Ureter (tissue), 1 donor: Measurements from ENCODE around the gene ZBTB17. TPM values are rescaled to one million over a fixed set of nuclear protein-coding genes. Genes with fewer than 3 reads are reported as not detected.
"Not testable (repeated sequence)": the region's sequence is repeated elsewhere in the genome, so short reads cannot be mapped to it uniquely, and the experiment has no call there.

Experiments
- DNase-seq: peaks from one replicate; pipeline ENCODE4 v3.0.0-alpha.2; 2020; ENCODE audit warnings: low spot score
- total RNA-seq: library from RNA; stranded (reverse); gene quantifications from one replicate; pipeline ENCODE4 v1.2.4, GENCODE V29; 2023
- donor health status: DM: yes; HTN: yes; CAD: no.

The ZBTB17 gene
- total RNA-seq, 1 donor from 2014 or later, result 44.4 TPM

DNA sequence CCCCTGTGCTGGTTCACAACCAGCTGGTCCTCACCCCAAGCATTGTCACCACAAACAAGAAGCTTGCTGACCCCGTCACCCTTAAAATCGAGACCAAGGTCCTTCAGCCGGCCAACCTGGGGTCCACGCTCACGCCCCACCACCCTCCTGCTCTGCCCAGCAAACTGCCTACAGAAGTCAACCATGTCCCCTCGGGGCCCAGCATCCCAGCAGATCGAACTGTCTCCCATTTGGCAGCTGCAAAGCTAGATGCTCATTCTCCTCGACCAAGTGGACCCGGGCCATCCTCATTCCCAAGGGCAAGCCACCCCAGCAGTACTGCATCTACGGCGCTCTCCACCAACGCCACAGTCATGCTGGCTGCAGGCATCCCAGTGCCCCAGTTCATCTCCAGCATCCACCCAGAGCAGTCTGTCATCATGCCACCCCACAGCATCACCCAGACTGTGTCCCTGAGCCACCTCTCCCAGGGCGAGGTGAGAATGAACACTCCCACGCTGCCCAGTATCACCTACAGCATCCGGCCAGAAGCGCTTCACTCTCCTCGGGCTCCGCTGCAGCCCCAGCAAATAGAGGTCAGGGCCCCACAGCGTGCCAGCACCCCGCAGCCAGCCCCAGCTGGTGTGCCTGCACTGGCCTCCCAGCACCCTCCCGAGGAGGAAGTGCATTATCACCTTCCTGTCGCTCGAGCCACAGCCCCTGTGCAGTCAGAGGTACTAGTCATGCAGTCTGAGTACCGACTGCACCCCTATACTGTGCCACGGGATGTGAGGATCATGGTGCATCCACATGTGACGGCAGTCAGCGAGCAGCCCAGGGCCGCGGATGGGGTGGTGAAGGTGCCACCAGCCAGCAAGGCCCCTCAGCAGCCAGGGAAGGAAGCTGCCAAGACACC lies 40.6 kb downstream of the ZBTB17 start:
- DNase-seq, result no peak

DNA sequence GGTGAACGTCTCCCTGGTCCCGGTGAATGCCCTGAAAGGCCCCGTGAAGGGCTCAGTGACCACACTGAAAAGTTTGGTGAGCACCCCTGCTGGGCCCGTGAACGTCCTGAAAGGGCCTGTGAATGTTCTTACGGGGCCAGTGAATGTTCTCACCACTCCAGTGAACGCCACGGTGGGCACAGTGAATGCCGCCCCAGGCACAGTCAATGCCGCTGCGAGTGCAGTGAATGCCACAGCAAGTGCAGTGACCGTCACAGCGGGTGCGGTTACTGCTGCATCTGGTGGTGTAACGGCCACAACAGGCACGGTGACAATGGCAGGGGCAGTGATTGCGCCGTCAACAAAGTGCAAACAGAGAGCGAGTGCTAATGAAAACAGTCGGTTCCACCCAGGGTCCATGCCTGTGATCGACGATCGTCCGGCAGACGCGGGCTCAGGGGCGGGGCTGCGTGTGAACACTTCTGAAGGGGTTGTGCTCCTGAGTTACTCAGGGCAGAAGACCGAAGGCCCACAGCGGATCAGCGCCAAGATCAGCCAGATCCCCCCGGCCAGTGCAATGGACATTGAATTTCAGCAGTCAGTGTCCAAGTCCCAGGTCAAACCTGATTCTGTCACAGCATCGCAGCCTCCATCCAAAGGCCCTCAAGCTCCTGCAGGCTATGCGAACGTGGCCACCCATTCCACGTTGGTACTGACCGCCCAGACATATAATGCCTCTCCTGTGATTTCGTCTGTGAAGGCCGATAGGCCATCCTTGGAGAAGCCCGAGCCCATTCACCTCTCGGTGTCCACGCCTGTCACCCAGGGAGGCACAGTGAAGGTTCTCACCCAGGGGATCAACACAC lies 41.5 kb downstream of the ZBTB17 start:
- DNase-seq, result no peak

DNA sequence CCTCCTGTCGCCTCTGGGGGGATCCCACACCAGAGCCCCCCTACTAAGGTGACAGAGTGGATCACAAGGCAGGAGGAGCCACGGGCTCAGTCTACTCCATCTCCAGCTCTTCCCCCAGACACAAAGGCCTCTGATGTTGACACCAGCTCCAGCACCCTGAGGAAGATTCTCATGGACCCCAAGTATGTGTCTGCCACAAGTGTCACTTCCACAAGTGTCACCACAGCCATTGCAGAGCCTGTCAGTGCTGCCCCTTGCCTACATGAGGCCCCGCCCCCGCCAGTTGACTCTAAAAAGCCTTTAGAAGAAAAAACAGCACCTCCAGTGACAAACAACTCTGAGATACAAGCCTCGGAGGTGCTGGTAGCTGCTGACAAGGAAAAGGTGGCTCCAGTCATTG lies 42.2 kb downstream of the ZBTB17 start:
- DNase-seq, result no peak

DNA sequence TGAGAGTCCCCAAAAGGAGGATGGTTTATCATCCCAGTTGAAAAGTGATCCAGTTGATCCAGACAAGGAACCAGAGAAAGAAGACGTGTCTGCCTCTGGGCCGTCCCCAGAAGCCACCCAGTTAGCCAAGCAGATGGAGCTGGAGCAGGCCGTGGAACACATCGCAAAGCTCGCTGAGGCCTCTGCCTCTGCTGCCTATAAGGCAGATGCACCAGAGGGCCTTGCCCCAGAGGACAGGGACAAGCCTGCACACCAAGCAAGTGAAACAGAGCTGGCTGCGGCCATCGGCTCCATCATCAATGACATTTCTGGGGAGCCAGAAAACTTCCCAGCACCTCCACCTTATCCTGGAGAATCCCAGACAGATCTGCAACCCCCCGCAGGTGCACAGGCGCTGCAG lies 43.3 kb downstream of the ZBTB17 start:
- DNase-seq, result no peak

DNA sequence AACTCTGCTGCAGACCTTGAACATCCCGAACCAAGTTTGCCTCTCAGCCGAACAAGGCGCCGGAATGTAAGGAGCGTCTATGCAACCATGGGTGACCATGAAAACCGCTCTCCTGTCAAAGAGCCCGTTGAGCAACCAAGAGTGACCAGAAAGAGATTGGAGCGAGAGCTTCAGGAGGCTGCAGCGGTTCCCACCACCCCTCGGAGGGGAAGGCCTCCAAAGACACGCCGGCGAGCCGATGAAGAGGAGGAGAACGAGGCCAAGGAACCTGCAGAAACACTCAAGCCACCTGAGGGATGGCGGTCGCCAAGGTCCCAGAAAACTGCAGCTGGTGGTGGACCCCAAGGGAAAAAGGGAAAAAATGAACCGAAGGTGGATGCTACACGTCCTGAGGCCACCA lies 44.0 kb downstream of the ZBTB17 start:
- no peak for DNase-seq

DNA sequence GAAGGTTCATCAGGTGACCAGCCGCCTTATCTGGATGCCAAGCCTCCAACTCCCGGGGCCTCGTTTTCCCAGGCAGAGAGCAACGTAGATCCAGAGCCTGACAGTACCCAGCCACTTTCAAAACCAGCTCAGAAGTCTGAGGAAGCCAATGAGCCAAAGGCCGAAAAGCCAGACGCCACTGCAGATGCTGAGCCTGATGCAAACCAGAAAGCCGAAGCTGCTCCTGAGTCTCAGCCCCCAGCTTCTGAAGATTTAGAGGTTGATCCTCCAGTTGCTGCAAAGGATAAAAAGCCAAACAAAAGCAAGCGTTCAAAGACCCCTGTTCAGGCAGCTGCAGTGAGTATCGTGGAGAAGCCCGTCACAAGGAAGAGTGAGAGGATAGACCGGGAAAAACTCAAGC lies 44.5 kb downstream of the ZBTB17 start:
- no peak for DNase-seq

DNA sequence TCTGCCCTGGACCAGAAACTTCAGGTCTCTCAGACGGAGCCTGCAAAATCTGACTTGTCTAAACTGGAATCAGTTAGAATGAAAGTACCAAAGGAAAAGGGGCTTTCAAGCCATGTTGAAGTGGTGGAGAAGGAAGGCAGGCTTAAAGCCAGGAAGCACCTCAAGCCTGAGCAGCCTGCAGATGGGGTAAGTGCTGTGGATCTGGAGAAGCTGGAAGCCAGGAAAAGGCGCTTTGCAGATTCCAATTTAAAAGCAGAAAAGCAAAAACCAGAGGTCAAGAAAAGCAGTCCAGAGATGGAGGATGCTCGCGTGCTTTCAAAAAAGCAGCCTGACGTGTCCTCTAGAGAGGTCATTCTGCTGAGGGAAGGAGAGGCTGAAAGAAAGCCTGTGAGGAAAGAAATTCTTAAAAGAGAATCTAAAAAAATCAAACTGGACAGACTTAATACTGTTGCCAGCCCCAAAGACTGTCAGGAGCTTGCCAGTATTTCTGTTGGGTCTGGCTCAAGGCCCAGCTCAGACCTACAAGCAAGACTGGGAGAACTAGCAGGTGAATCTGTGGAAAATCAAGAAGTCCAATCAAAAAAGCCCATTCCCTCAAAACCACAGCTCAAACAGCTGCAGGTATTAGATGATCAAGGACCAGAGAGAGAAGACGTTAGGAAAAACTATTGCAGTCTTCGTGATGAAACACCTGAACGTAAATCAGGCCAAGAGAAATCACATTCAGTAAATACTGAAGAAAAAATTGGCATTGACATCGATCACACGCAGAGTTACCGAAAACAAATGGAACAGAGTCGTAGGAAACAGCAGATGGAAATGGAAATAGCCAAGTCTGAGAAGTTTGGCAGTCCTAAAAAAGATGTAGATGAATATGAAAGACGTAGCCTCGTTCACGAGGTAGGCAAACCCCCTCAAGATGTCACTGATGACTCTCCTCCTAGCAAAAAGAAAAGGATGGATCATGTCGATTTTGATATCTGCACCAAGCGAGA lies 46.6 kb downstream of the ZBTB17 start:
- no peak for DNase-seq

DNA sequence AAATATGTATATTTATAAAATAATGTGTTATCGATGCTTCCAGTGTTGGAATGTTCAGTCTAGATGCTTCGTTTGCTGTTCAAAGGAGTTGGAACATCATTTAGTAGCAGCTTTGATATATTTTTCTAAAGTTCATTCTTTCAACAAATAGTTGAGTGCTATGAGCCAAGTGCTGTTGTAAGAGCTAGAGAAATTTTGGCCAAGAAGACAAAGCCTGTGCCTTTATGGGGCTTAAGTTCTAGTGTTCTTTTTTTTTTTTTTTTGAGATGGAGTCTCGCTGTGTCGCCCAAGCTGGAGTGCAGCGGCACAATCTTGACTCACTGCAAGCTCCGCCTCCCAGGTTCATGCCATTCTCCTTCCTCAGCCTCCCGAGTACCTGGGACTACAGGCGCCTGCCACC lies 49.5 kb downstream of the ZBTB17 start:
- not testable (repeated sequence) for DNase-seq

DNA sequence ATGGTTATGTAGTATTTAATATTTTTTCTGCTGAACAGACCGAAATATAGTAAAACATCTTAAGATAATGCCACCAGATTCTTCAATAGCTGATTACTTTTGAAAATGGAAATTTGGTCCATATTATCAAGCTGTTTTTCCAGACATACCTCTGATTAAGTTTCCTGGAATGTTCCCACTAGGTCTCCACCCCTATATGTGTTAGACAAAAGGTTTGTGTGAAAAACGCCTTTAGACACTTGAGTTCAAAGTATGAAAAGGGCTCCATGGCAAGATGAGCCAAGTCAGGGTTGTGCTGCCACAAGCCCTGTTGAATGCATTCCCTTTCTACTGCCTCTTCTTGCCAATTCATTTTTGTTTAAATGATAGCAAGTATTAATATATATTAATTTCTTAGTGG lies 52.7 kb downstream of the ZBTB17 start:
- no peak for DNase-seq

DNA sequence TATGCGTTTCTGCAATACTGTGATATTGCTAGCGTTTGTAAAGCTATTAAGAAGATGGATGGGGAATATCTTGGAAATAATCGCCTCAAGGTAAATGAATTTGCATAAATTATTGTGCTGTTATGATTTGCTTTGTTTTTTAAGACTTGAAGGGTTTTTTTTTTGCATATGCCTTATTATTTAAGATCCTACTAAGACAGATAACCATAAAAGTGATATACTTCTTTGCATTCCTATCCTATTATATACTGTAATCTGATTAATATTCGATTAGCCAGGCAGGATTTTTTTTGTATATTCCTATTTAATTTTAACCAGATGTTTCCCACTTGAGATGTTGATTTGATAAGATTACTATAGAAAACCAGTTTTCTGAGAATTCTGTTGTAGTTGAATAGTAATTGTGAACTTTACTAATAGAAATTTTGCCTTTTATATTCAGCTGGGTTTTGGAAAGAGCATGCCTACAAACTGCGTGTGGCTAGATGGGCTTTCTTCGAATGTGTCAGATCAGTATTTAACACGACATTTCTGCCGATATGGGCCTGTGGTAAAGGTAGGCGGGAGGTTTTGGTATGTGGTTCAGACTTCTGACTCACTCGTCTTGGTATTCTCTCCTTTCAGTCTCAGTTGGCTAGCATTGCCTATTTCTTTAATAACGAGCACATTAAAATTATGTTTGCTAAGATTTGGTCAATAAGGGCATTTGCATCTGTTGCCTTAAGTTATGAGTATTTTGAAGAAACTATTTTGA lies 56.8 kb downstream of the ZBTB17 start:
- DNase-seq, result no peak

DNA sequence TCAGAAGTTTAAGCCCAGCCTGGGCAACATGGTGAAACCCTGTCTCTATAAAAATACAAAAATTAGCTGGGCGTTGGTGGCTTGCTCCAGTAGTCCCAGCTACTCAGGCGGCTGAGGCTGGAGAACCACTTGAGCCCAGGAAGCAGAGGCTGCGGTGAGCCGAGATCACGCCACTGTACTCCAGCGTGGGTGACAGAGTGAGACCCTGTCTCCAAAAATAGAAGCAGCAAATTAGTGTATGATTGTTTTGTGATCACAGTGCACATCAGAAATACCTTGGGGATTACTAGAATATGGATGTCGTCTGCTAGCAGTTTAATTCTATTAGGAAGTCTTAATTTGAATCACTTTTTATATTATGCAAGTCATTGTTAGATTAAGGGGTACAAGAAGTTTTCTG lies 59.0 kb downstream of the ZBTB17 start:
- no peak for DNase-seq

DNA sequence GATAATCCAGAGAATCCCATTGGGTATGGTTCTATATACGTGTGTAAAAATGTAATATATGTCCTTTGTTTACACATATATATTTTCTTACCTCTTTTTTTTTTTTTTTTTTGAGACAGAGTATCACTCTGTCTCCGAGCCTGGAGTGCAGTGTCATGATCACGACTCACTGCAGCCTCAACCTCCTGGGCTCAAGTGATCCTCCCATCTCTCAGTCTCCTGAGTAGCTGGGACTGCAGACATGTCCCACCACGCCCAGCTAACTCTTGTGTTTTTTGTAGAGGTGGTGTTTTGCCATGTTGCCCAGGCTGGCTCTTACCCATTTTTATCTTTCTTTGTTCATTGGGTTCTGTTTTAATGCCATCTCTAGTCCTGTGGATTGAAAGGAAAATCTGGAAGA lies 59.5 kb downstream of the ZBTB17 start:
- DNase-seq, result no peak

DNA sequence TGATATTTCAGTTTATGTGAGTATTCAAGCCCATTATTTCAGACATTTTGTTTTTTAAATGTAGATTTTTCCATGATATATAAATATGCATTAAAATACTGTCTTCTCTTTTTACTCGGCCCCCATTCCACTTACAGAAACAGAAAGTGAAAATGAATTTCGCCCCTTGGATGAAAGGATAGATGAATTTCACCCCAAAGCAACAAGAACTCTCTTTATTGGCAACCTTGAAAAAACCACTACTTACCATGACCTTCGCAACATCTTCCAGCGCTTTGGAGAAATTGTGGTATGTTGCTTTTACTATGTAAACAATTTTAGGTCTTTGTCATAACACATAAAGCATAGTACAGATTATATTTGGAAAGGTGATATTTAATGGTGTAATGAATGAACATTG lies 59.9 kb downstream of the ZBTB17 start:
- DNase-seq, result no peak

DNA sequence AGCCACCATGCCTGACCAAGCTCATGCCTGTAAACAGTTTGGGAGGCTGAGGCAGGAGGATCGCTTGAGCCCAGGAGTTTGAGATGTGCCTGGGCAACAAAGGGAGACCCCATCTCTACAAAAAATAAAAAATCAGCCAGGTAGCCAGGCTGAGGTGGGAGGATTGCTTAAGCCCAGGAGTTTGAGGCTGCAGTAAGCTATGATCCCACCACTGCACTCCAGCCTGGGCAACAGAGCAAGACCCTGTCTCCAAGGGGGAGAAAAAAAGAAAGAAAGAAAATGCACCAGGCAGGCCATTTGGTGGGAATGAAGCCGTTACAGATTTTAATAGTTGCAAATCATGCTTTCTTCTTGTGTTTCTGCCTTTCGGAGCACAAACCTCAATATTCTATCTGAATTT lies 62.3 kb downstream of the ZBTB17 start:
- not testable (repeated sequence) for DNase-seq

DNA sequence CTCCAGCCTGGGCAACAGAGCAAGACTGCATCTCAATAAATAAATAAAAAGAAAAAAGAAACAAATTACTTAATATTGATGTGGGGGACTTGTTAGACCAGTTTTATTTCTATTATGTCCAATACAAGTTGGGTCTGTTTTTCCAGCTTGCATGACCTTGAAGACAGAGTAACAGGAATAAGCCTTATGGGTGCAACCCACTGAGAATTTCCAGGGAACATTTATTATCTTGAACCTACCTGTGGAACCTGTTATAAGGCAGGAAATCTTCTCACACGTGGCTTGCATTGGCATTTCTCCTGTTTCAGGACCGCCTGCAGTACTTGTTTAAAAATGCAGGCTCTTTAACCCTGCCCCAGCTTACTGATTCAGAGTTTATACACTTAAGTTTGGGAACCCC lies 64.0 kb downstream of the ZBTB17 start:
- no peak for DNase-seq

DNA sequence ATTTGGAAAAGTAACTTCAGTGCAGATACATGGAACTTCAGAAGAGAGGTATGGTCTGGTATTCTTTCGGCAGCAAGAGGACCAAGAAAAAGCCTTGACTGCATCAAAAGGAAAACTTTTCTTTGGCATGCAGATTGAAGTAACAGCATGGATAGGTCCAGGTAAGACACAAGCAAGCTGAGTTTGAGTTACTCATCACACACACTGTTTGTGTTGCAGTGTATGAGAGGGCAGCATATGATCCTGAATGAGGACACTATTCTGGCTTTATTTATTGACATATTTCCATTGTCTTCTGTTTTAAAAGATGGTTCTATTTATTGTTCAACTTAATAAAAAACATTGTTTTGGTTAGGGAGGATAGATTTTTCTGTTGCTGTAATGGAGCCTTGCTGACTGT lies 64.8 kb downstream of the ZBTB17 start:
- DNase-seq, result no peak

DNA sequence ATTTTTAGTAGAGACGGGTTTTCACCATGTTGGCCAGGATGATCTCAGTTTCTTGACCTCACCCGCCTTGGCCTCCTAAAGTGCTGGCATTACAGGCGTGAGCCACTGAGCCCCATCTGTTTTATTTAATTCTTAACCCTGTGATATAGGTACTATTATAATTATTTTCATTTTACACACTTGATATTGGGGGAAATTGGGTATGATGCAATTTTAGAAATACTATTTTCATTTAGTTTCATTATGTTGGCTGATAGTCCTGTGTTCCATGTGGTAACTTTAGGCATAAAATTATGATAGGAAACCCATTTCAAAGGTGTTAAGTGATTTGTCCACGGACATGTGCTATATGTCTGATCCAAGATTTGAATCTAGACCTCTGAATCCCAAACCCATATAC lies 67.3 kb downstream of the ZBTB17 start:
- DNase-seq, result no peak

DNA sequence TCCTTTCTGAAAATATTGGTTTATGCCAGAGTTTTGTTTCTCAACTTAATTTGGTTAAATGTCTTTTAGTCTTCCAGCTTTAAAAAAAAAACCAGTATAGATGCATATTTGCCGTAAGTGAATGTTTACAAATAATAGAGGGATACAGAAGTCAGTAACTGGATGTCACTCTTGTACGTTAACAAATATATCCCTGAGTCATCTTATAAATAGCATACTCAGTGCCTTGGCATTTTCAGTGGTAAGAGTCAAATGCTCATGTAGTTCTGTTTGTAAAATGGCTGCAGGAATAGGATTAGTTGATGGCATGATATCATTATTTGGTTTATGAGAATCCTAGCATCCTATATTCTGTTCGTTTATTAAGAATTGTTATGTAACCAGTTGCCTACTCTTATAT lies 73.0 kb downstream of the ZBTB17 start:
- no peak for DNase-seq

DNA sequence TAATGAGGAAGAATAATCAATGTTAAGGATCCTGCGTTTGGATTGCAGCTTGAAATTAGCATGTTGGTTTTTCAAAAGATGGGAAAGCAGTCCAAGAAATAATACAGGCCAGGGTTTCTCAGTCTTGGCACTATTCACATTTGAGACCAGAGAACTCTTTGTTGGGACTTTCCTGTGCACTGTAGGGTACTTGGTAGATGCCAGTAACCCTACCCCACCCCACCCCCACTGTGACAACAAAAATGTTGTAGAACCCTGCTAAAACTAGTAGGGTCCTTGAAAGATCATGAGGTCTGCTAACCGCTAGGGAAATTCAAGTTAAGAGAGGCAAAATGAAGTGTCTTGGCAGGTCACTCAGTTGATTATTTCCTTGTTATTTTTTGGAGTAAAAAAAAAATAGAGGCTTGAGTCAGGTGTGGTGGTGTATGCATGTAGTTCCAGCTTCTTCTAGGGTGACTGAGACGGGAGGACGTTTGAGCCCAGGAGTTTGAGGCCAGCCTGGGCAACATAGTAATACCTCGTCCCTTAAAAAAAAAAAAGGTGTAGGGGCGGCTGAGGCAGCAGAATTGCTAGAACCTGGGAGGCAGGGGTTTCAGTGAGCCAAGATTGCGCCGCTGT lies 75.1 kb downstream of the ZBTB17 start:
- no peak for DNase-seq

DNA sequence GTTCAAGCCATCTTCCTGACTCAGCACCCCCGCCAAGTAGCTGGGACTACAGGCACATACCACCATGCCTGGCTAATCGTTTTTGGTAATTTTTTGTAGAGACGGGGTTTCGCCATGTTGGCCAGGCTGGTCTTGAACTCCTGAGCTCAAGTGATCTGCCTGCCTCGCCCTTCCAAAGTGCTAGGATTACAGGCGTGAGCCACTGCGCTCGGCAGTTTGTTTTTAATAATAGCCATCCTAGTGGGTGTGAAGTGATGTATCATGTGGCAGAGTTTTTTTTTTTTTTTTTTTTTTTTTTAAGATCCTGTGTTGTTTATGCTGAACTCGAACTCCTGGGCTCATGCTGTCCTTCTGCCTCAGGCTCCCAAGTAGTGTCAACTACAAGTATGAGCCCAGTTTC lies 76.6 kb downstream of the ZBTB17 start:
- no peak for DNase-seq
